ENCODE results near the gene ARHGEF19.
"Not testable (repeated sequence)": the region's sequence is repeated elsewhere in the genome, so short reads cannot be mapped to it uniquely, and the experiment has no call there.

ARHGEF19 gene

DNA sequence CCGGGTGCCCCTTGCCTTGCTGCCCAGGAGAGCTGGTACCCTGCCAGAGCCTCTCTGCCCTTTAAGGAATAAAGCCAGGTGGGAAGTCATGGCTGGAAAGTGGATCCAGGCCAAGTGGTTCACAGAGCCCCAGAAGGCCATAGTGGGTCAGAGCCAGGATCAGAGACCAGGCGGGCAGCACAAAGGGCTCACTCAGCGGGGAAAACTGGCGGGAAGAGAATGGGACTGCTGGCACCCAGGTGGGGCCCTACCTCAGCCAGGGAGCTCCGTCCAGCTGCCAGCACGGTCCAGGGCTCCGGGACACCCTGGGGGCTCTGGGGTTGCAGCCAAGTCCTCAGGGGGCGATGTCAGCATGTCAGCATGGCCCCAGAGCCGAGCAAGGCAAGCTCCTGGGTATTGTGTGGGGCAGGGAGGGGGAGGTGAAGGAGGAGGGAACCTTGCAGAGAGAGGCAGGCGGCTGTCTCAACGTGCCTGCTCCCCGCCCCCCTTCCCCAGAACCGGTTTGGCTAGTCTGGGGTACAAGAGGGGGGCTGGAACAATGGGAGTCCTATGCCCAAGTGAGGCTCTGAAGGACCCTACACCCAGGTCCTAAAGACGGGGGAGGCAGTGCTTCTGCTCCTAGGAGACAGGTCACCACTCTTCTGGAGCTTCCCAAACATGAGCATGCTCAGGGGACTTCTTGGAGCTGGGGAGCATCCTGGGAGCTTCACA, at the start of gene ARHGEF19:
ARHGEF19 (minus strand) TSS at position 402 of the 711 bp plus-strand sequence. CDS start 3,598 bp downstream, outside the sequence.
- no peak for DNase-seq

DNA sequence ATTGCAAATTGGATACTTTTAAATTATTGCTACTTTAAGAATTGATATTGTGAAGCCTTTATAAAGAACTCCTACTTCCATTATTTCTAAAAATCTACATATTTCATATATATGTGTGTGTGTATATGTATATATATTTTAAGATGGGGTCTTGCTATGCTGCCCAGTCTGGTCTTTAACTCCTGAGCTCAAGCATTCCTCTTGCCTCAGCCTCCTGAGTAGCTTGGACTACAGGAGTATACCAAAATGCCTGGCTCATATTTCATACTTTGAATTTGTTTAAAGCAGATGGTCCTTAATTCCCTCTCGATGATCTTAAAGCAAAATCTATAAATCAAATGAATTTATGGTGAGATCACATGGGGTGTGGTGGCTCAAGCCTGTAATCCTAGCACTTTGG, 49.6 kb upstream of the ARHGEF19 start:
- no peak for DNase-seq

DNA sequence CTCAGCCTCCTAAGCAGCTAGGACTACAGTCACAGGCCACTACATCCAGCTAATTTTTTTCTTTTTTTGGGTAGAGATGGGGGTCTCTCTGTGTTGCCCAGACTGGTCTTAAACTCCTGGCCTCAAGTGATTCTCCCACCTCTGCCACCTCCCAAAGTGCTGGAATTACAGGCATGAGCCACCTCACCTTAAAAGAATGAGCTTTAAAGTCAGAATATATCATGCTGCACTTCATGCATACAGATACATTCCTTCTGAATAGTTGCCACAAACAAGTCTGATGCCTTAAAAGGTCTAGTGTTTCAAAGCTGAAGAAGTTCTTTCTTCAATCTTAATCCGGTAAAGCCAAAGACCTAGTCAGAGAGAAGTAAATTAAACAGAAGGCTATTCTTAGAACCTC, 48.4 kb upstream of the ARHGEF19 start:
- no peak for DNase-seq

DNA sequence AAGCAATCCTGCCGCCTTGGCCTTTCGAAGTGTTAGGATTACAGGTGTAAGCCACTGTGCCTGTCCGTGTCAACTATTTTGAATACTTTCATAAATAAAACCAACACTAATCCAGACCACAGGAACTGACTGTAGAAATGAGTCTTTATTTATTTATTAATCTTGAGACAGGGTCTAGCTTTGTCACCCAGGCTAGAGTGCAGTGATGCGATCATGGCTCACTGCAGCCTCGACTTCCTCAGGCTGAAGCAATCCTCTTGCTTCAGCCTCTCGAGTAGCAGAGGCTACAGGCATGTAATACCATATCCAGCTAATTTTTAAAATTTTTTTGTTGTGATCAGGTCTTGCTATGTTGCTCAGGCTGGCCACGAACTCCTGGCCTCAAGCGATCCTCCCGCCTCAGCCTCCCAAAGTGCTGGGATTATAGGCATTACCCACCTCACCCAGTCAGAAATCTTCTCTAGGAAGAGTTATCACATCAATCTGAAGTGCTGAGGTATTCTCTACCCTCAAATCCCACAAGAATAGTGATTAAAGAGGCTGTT, 46.2 kb upstream of the ARHGEF19 start:
- DNase-seq: no peak

DNA sequence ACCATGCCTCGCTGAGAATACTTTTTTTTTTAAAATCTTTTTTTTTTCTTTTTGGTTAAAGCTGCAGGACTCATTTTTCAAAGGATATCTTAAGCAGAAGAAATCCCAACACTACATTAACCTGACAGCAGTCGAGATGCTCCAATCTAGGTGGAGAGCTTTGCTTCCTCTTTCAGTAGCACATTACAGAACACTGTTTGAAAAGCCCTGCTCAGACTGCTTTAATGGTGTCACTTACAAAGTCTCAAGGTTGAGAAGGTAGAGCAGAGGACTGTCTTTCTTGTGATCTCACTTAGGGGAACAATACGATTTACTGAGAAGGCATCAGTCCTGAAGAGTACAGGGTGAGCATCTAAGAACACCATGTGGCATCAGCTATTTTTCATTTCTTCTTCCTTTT, 45.5 kb upstream of the ARHGEF19 start:
- no peak for DNase-seq

DNA sequence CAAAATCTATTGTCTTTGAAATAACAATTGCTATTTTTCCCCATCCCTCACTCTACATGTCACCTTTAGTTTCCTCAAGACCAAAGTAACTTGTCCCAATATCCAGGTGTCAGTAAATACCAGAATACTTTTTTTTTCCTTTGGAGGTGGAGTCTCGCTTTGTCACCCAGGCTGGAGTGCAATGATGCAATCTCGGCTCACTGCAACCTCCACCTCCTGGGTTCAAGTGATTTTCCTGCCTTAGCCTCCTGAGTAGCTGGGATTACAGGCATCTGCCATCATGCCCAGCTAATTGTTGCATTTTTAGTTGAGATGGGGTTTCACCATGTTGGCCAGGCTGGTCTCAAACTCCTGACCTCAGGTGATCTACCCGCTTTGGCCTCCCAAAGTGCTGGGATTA, 45.1 kb upstream of the ARHGEF19 start:
- DNase-seq: not testable (repeated sequence)

DNA sequence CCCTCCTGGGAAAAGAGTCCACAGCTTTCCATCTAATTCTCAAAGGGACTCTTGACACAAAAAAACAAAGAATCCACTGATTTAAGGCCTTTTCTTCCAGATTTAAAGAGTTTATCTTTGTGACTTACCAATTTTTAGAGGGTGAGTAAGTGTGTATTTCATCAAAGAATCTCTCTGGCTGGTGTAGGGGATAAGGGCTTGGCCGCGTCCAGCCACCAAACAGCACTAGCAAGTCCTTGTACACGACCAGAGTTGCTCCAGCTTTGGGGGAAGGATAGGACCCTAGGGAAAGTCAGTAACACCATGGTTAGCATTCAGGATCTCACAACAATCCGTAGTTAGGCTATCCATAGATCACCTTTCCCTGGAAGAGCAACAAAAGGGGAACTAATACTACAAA, 44.0 kb upstream of the ARHGEF19 start:
- DNase-seq: no peak

DNA sequence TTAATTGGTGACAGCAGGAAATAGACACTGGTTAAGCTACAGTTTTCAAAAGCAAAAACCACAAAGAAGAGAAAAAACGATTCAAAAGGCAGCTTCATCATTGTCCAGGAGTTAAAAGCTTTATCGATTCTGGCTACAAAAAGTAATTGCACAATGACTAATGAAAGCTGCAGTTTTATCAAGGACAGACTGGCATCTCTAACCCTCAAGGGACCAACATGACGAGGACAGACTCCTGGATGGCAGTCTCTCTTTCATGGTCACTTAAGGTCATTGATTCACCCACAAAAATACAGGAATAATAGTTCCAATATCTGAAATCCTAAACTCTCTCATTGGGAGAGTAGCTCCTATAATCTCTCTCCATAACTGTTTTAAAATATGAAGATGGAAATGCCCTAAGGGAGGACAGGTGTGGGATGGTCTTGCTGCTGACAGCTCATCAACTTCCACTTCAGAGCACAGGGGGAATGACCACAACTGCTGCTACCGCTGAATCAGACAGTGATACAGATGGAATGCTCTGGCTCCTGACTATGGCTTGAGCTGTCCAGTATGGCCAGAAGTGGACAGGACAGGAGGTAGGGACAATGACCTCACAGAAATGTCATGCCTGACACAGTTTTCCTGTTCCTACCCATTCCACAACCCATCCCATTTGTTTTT, 41.9 kb upstream of the ARHGEF19 start:
- DNase-seq: no peak

DNA sequence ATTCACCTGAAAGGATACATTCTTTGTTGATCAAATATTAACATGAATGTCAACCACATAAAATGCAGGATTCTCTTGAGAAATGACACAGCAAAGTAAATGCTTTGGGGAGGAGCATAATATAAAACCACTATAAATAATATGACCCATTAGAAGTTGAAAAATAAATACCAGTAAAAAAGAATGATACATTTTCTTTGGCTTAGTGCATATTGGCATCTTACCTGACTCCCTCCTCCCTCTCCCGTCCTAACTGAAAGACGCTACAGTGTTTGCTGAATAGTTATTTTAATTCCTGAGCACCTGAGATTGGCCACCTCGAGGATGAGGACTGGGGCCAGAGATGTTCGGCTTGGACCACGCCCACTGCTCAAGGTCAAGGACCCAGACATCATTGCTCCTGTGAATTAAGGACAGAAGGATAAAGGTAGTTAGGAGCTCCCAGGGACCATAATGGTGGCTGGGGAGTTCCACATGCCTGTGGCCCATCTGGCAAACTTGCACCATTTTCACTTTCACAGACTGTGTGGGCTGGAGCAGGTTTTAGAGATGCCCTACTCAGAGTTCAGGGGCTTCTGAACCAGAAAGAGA, 41.0 kb upstream of the ARHGEF19 start:
- DNase-seq: no peak

DNA sequence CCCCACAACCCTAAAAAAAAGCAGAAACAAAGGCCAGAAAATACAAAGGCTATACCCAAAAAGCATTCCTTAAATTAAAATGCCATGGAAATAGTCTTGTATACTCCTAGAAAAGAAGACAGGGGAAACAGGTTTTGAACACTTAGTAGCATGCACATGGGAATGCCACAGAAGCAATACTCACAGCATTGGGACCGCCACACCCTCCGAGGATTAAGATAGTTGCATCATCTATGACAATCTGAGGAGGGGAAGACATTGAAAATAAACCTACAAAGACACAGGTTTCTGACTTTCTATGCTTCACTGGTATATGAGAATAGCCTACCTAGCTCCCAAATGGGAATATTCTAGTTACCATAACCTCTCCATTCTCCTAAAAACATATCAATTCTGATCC, 40.5 kb upstream of the ARHGEF19 start:
- no peak for DNase-seq

DNA sequence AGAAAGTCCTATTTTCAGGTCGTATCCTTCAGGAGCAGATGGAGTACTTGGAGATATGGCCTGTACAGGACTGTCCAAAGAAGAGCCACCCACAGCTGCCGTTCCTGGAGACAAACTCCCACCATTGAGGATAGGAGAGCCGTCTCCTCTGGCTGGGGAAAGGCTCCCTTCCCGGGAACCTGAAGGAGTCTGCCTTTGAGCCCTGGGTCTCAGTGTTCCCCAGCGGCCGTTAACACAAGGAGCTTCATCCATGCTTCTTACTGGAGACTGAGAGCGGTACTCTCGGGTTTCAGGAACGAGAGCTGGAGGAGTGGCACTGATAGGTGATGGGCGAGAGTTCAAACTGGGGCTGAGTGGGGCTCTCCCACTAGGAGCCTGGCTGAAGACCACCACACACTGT, 38.9 kb upstream of the ARHGEF19 start:
- DNase-seq: no peak

DNA sequence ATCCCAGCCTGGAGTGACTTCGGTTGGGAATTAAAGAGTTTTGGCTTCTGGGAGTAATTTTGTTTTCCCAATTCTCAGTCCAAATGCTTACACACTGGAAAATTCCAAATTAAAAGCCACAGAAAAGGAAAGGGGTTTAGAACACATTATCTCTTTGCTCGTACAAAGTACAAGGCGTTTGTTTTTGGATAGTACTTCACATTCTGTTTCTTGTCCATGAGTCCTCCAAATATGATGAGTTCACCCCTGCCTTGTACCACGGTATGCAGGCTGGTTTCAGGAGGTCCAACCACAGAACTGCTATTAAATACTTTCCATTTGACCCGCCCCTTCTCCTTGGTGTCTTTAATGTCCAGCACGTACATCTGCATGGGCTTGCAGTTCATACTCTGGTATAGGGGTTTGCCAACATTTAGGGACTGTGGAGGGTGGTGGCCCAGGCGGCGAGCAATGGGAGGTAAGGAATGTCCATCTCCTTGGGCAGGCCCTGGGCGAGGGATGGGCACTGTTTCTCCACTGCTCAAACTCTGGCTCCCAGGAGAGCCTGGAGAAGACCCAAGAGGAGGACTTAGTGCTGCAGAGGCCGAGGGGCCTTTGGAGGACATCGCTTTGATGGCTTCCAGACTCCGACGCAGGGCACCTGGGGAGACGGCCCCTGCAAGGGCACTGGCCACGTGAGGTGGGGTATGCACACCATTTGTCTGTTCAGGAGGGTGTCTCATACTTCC, 38.2 kb upstream of the ARHGEF19 start:
- DNase-seq: no peak

DNA sequence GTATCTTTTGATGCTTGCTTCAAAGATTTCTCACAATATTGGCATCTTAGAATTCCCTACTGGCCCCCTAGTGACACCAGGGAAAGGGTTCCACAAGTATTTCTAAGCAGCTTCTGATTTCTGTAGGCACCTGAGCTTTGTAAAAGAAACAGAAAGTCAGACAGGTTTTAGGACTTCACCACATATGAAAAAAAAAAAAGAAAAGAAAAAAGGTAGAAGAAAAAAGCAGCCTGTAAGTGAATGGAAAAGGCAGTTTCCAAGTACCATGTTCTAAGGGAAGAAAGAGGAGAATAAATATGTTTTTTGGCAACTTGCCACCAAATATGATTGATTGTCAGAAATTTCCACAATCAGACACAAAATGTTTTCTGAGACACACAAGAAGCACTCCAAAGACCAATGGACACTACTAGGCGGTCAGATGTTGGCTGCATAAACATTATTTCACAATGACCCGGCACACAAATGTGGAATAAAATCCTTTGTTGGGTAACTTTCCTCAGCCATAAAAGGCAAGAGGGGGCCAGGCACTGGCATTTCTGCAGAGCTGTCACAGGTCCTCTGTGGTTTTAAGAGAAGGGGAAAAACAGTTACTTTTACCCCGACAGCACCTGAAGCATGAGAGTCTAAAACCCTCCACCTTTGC, 37.3 kb upstream of the ARHGEF19 start:
- no peak for DNase-seq

DNA sequence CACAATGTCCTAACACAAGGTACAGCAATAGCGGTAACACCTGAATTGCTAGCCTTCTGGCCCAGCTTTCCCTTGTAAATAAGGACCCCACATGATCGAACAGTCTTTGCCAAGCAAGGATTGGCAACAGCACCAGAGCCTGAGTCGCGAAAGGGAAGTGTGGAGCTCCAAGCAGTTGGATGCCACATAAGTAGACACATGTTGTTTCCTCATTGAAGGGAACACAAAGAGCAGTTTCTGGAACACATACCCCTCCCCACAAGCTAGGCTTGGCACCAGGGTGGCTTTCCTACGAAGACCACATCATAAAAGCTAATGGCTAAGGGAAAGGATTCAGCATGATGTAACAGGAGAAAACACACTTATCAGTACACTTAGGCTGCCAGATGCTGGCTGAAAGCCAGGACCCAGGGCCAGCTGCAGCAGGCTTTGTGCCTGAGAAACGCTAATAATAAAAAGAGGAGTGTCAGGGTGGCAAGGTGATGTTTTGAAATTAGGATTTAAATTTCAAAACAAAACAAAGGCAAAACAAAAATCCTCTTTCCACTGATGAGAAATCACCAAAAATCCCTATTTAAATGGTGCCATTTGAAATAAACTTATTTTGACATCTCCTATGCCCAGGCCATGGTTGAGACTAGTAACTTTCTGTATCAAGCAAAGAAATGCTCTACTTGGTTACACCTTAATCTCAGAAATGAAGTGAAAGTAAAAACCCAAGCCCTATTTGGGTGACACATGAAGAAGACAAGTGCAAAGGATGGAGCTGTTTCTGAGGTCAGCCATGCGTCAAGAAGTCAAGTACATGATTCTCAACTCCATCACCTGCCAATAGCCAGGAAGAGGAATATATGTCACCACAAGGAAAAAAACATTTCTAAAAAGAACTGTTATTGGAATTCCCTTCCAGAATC, 36.4 kb upstream of the ARHGEF19 start:
- no peak for DNase-seq

DNA sequence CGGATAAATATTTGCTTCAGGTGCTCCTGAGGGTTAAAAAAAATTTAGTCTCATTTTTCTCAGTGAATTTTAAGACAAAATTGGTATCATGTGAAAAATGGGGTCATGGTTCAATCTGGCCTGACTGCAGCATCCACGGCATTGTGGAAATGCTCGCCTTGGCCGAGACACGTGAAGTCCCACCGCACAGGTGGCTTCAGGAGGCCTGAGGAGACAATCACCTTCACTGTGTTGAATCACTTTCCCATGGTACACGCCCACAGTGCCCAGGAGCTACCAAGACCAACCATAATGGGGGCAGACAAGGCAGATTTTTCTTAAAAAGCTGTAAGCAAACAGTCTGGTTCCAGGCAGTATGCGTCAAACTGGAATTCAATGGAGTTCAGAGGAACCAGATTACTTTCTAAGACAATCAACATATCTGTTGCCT, 35.6 kb upstream of the ARHGEF19 start:
- no peak for DNase-seq

DNA sequence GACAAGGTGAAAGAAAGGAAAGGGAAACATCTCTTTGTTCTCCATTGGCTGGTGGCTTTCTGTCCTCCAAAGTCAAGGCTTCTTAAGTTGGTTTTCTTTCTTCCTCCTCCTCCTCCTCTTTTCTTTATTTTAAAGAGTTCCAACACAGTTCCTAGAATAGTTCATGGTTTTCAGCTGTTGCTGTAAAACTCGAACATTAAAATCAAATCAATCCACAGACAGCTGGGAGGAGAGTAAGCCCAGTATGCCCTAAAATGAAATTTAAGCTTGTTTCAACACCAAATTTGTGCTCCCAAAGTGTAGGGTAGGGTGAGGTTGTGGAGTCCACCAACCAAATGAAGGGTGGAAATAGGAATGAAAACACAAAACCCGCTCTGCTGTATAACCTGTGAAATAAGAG, 35.0 kb upstream of the ARHGEF19 start:
- no peak for DNase-seq

DNA sequence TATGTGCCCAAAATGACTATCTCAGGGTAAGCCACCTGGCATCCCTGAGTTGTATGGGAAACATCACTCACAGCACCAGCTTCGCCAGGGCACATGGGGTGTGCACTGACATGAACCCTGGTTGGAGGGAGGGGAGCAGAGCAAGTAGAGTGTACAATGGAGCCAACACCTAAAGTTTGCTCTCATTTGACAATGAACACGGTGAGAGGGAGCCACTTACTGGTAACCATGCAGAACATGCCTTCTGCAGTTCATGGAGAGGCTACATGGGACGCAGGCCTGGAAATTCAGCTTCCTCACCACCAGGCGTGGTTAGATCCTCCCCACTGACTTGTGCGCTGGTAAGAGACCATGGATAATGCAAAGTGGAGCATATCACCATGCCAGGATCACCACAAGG, 34.5 kb upstream of the ARHGEF19 start:
- DNase-seq: no peak

DNA sequence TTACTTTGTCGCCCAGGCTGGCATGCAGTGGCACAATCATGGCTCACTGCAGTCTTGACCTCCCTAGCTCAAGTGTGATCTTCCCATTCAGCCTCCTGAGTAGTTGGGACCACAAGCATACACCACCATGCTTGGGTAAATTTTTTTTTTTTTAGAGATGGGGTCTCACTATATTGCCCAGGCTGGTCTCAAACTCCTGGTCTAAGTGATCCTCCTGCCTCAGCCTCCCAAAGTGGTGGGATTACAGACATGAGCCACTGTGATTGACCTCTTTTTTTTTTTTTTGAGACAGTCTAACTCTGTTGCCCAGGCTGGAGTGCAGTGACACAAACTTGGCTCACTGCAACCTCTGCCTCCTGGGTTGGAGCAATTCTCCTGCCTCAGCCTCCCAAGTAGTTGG, 33.8 kb upstream of the ARHGEF19 start:
- DNase-seq: not testable (repeated sequence)

DNA sequence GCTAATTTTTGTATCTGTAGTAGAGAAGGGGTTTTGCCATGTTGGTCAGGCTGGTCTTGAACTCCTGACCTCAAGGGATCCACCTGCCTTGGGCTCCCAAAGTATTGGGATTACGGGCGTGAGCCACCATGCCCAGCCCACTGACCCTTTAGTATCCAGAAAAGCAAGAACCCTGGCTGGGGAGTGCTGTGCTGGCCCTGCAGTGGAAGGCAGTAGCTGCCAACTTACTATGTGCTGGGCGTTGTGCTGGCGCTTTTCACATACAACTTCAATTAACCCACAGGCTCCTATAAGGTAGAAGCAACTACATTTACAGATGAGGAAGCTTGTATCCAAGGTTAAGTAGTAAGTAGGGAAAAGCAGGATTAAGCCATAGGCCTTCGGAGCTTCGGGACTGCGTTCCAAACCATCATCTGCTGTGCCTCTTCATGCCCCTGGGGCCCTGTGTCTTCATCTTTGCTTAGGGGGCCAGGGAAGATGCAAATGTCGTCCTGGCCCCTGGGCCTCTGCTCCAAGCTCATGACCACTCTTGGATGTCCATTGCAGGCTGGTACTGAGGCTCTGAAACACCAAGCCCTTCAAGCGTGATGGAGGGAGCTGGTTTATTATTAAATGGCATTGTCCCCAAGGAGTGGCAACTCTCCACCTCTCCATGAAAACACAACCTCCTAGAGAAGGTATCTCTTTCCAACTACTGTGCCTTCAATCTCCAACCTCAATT, 33.2 kb upstream of the ARHGEF19 start:
- no peak for DNase-seq

DNA sequence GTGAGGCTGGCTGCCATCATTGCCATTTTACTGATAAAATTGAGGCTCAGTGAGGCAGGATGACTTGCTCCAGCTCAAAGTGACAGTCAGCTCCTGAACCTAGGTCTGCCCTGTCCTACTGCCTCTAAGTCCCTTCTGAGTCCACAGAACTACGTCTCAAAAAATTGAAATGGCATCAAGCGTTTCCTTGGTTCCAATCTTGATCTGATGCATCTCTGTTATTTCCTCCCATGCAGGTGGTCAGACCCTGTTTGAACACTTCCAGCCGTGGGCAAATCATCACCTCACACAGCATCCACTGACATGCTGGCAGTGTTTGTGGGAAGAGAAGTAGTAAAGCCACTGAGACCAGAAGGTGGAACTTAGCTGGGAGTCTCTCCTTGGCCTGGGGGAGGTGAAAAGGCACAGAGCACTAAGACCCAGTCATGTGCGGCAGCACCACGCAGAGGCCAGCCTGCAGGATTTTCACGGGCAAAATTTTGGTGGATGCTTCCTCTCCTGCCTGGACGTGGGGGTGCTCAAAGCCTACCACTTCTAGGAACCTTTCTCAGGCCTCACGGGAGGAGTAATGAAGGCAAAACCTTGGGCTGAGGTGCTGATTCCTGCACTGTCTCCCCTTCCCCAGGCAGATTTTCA, 32.3 kb upstream of the ARHGEF19 start:
- DNase-seq: no peak

Data from stimulated activated naive CD4-positive, alpha-beta T cell treated with Interleukin-2 at 50 U/mL for 16 hours (primary cell).